ENCODE data around the gene NABP2. TPM values are rescaled to one million over a fixed set of nuclear protein-coding genes. Genes with fewer than 3 reads are reported as not detected.

The NABP2 gene
- 48.7 and 49.0 TPM in 2 replicates for total RNA-seq (2021)
- long read RNA-seq, transcript NABP2-204 (7 exons, 663 nt) = minor isoform, 17 of 163 reads
- long read RNA-seq, transcript NABP2-202 (7 exons, 1,411 nt) = minor isoform, 16 of 163 reads
- long read RNA-seq, transcript NABP2-201 (7 exons, 1,417 nt) = major isoform, 97 of 163 reads
- long read RNA-seq, transcript NABP2-203 (6 exons, 1,775 nt) = minor isoform, 20 of 163 reads
- long read RNA-seq, partial matches to known transcripts = 1 of 163 reads
- long read RNA-seq, other reads (novel, unspliced or antisense) = 12 of 163 reads

DNA sequence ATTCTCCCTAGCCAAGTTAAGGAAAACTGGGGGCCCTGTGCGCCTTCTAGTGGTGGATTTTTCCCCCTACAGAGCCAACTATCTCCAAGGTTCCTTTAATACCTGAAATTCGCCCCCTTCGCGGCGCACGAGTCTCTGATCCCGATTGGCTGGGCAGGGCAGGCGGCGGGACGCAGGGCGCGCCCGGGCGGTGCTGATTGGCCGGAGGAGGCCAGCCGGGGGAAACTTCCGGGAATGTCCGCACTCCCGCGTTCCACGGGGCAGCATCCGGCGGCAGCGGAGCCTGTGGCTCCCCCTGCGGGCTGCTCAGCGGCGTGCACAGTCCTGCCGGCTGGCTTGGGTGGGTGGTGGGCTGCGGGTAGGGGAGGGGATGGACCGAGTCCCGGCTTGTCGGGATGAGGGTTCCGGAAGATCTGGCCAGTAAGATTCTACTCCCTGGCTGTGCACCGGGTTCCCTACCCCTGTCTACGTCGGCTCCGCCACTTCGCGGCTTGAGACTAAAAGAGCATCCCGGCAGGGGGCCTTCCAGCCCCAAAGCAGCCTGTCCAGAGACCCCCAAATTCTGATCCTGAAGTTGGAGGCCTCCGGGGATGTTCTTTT, at the start of gene NABP2:
NABP2 (plus strand) TSS at position 241 of the 600 bp plus-strand sequence. CDS start 515 bp downstream, outside the sequence.
- Histone ChIP-seq H2BK15ac (ENCODE audit: low read depth, low read length) (no peak within 1 kb of the TSS), H3K27me3 (ENCODE audit: insufficient read depth, low read length) (no peaks in the 10 kb centered on the region), H3K14ac (ENCODE audit: insufficient read depth, low read length) (peak within 1 kb of the TSS; percentile 87; the same call in 1 of the 2 replicates), H2BK20ac (ENCODE audit: low read depth, low read length, poor library complexity, severe bottlenecking) (no peak within 1 kb of the TSS), H3K4me1 (ENCODE audit: insufficient read depth, low read length) (peaks cover 2% of the 10 kb centered on the region; the same call in 1 of the 2 replicates), H3T11ph (ENCODE audit: low read length) (peak within 1 kb of the TSS; percentile 56), H3K79me2 (ENCODE audit: insufficient read depth, low read length) (no peaks in the 10 kb centered on the region; the same call in 1 of the 2 replicates), H3K79me1 (ENCODE audit: insufficient read depth, low read depth, low read length, poor library complexity, severe bottlenecking) (no peaks in the 10 kb centered on the region), H2AK5ac (ENCODE audit: insufficient read length, low read length) (peak within 1 kb of the TSS; percentile 71), H2BK12ac (ENCODE audit: insufficient read length, low read depth, low read length) (peak within 1 kb of the TSS; percentile 30), H3K27ac (ENCODE audit: insufficient read length, low read depth, low read length) (peak within 1 kb of the TSS; percentile 15), H3K23me2 (ENCODE audit: insufficient read length, low read depth, low read length, poor library complexity, severe bottlenecking) (peaks cover 26% of the 10 kb centered on the region), H4K8ac (replicated peaks; ENCODE audit: insufficient read length, low read depth, low read length) (no peak within 1 kb of the TSS), H3K9me3 (ENCODE audit: control insufficient read depth, low read depth, low read length) (no peaks in the 10 kb centered on the region), H3K56ac (ENCODE audit: insufficient read length, low read depth, low read length) (peak within 1 kb of the TSS; percentile 2), H4K20me1 (ENCODE audit: control insufficient read depth, insufficient read depth, insufficient read length) (peaks cover 3% of the 10 kb centered on the region), H2AFZ (ENCODE audit: low read length) (peak within 1 kb of the TSS; percentile 19), H3K4ac (ENCODE audit: low read depth, low read length) (no peak within 1 kb of the TSS; the same call in 1 of the 2 replicates), H3K4me2 (ENCODE audit: insufficient read depth, insufficient read length, low read length) (peak within 1 kb of the TSS; percentile 58), H4K5ac (ENCODE audit: insufficient read length, low read depth, low read length) (peak within 1 kb of the TSS; percentile 57), H2BK5ac (ENCODE audit: insufficient read length, low read length) (no peak within 1 kb of the TSS), H4K91ac (ENCODE audit: insufficient read length, low read depth, low read length) (peak within 1 kb of the TSS; percentile 36), H2BK120ac (ENCODE audit: low read depth, low read length, poor library complexity, severe bottlenecking) (no peak within 1 kb of the TSS), H3K23ac (ENCODE audit: insufficient read length, low read depth, low read length) (no peak within 1 kb of the TSS), H3K18ac (ENCODE audit: insufficient read length, low read depth, low read length) (peak within 1 kb of the TSS; percentile 86), H3K9ac (ENCODE audit: extremely low read depth, insufficient read length, low read length) (peak within 1 kb of the TSS; percentile 61)
- peak within 1 kb of the TSS; percentile 98 to 99 for H3K4me3 Mint-ChIP-seq
- WGBS (ENCODE audit: extremely low coverage, insufficient read length, low lambda C conversion rate) = no CpG with 5 or more reads among the region's 41 CpGs
- H3K4me1 Mint-ChIP-seq = peaks cover 32 to 39% of the 10 kb centered on the region in 2 experiments
- peaks cover 5 to 14% (median 13%) of the 10 kb centered on the region in 3 experiments; a peak in 6 of 7 replicates for H3K36me3 Mint-ChIP-seq (ENCODE audit: insufficient read depth in 1 of 3, low read depth in 3 of 3)
- no peaks in the 10 kb centered on the region for H3K27me3 Mint-ChIP-seq (ENCODE audit: low read depth)
- H3K27ac Mint-ChIP-seq = peak within 1 kb of the TSS; percentile 86 to 98 (median 97)
- peak; percentile 100 for DNase-seq
- TF ChIP-seq, protein P1, sequence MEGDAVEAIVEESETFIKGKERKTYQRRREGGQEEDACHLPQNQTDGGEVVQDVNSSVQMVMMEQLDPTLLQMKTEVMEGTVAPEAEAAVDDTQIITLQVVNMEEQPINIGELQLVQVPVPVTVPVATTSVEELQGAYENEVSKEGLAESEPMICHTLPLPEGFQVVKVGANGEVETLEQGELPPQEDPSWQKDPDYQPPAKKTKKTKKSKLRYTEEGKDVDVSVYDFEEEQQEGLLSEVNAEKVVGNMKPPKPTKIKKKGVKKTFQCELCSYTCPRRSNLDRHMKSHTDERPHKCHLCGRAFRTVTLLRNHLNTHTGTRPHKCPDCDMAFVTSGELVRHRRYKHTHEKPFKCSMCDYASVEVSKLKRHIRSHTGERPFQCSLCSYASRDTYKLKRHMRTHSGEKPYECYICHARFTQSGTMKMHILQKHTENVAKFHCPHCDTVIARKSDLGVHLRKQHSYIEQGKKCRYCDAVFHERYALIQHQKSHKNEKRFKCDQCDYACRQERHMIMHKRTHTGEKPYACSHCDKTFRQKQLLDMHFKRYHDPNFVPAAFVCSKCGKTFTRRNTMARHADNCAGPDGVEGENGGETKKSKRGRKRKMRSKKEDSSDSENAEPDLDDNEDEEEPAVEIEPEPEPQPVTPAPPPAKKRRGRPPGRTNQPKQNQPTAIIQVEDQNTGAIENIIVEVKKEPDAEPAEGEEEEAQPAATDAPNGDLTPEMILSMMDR (conservative IDR thresholded peaks at IDR 0.05) = peak; percentile 92
- H3K9me3 Mint-ChIP-seq = no peaks in the 10 kb centered on the region; a peak in 1 of 5 replicates
